ENCODE data around the gene WDFY4.

GRCh38 chr10:48902096-48902495, 217.4 kb downstream of the WDFY4 start:
- TF ChIP-seq CTCF (IDR thresholded peaks at IDR 0.05) (no peak), POLR2A (IDR thresholded peaks at IDR 0.05) (no peak), POLR2AphosphoS5 (IDR thresholded peaks at IDR 0.05) (no peak)
